GM18508 (cell line): Measurements from ENCODE around the gene LRRK1.

Experiments
- ATAC-seq: cut with Tn5 transposase; IDR thresholded peaks from one replicate; pipeline ENCODE4 v1.9.1; 2021; ENCODE audit warnings: moderate number of reproducible peaks; ENCODE audit not compliant: insufficient read depth, unreplicated experiment

The LRRK1 gene

GRCh38 chr15:100891307-100892012 is 27.7 kb upstream of the LRRK1 start:
- no peak for ATAC-seq

- ATAC-seq, result no peak
Measured at GRCh38 chr15:100892013-100892355, 27.2 kb upstream of the LRRK1 start.

- no peak for ATAC-seq
Measured at GRCh38 chr15:100893261-100893963, 25.7 kb upstream of the LRRK1 start.

- ATAC-seq, result no peak
Measured at GRCh38 chr15:100893964-100894295, 25.2 kb upstream of the LRRK1 start.

GRCh38 chr15:100895721-100896120 is 23.4 kb upstream of the LRRK1 start:
- no peak for ATAC-seq

- ATAC-seq, result no peak
Measured at GRCh38 chr15:100897221-100898151, 21.7 kb upstream of the LRRK1 start.

- ATAC-seq, result no peak
Measured at GRCh38 chr15:100898152-100898490, 21.0 kb upstream of the LRRK1 start.

- no peak for ATAC-seq
Measured at GRCh38 chr15:100898661-100899462, 20.3 kb upstream of the LRRK1 start.

GRCh38 chr15:100899601-100900000 is 19.6 kb upstream of the LRRK1 start:
- no peak for ATAC-seq

GRCh38 chr15:100900136-100900794 is 18.9 kb upstream of the LRRK1 start:
- no peak for ATAC-seq

- ATAC-seq, result no peak
Measured at GRCh38 chr15:100900795-100901169, 18.4 kb upstream of the LRRK1 start.

GRCh38 chr15:100901296-100901695 is 17.9 kb upstream of the LRRK1 start:
- no peak for ATAC-seq

- no peak for ATAC-seq
Measured at GRCh38 chr15:100901702-100902435, 17.3 kb upstream of the LRRK1 start.

- ATAC-seq, result no peak
Measured at GRCh38 chr15:100902436-100903167, 16.6 kb upstream of the LRRK1 start.

- ATAC-seq, result no peak
Measured at GRCh38 chr15:100903168-100903554, 16.0 kb upstream of the LRRK1 start.

- ATAC-seq, result no peak
Measured at GRCh38 chr15:100905850-100906249, 13.3 kb upstream of the LRRK1 start.

- ATAC-seq, result no peak
Measured at GRCh38 chr15:100908466-100908865, 10.7 kb upstream of the LRRK1 start.

GRCh38 chr15:100909565-100909964 is 9.6 kb upstream of the LRRK1 start:
- ATAC-seq, result no peak
